SK-N-SH (cell line): ENCODE results near the gene CISD1. TPM values are rescaled to one million over a fixed set of nuclear protein-coding genes. Genes with fewer than 3 reads are reported as not detected.
A peak's percentile ranks its signal among the peaks of the same experiment; 100 is the strongest.
"Not testable (repeated sequence)": the region's sequence is repeated elsewhere in the genome, so short reads cannot be mapped to it uniquely, and the experiment has no call there.

Experiments
- CTCF ChIA-PET: fragments of 300-600, 350-600 bp; formaldehyde crosslinking; extraction: SDS; loops from one replicate; lab custom pipeline; 2021; lab: Yijun Ruan, JAX
- POLR2A ChIA-PET: fragments of 350-600 bp; sonication (Branson Sonifier 250); formaldehyde crosslinking; extraction: SDS; loops from one replicate; lab custom pipeline; 2020; ENCODE audit warnings: antibody characterized with exemption, inconsistent platforms; lab: Yijun Ruan, JAX
- DNase-seq: peaks from one replicate; pipeline ENCODE4 v3.0.0; 2012
- H2AFZ ChIP-seq: fragments of 200-600 bp; sonication (generic); 2 replicates; pipeline ENCODE4 v1.8.1; 2016; ENCODE audit warnings: antibody characterized with exemption, mild to moderate bottlenecking, low read depth
- H3F3A ChIP-seq: fragments of 200-600 bp; sonication (generic); replicated peaks from 2 replicates; pipeline ENCODE3; 2016; ENCODE audit warnings: antibody characterized with exemption, mild to moderate bottlenecking; ENCODE audit not compliant: insufficient read depth
- H3K27ac ChIP-seq, 2 experiments: fragments of 200-500 bp in 1 of 2; fragments of 200-600 bp in 1 of 2; sonication (Bioruptor generic) in 1 of 2; sonication (generic), shearing (Covaris generic) in 1 of 2; 2 replicates each; pipeline versions ENCODE4 v1.5.1 to v1.6.1; 2014 to 2016; ENCODE audit warnings: low read depth in 2 of 2, inconsistent platforms in 1 of 2, low read length in 1 of 2, mild to moderate bottlenecking in 1 of 2, mixed read lengths in 1 of 2
- H3K27me3 ChIP-seq: fragments of 200-600 bp; sonication (generic), shearing (Covaris generic); 2 replicates; pipeline ENCODE4 v1.6.1; 2016; ENCODE audit warnings: mixed run types; ENCODE audit not compliant: insufficient read depth
- H3K36me3 ChIP-seq, 2 experiments: fragments of 200-500 bp in 1 of 2; fragments of 200-600 bp in 1 of 2; sonication (Bioruptor generic) in 1 of 2; sonication (generic) in 1 of 2; replicated peaks in 1 of 2; 2 replicates each; pipeline versions ENCODE3 to v1.5.1; 2014 to 2016; ENCODE audit warnings: low read length in 1 of 2, mild to moderate bottlenecking in 1 of 2; ENCODE audit not compliant: insufficient read depth in 2 of 2, control insufficient read depth in 1 of 2
- H3K4me1 ChIP-seq, 2 experiments: fragments of 200-500 bp in 1 of 2; fragments of 200-600 bp in 1 of 2; sonication (Bioruptor generic) in 1 of 2; sonication (generic), shearing (Covaris generic) in 1 of 2; 2 replicates each; pipeline versions ENCODE4 v1.5.1 to v1.6.1; 2014 to 2016; ENCODE audit warnings: low read depth in 1 of 2, low read length in 1 of 2, mixed run types in 1 of 2; ENCODE audit not compliant: insufficient read depth in 2 of 2, control insufficient read depth in 1 of 2
- H3K4me2 ChIP-seq: fragments of 200-600 bp; sonication (generic), shearing (Covaris generic); 2 replicates; pipeline ENCODE4 v1.6.1; 2017; ENCODE audit warnings: mixed run types
- H3K4me3 ChIP-seq, 2 experiments: fragments of 200-500 bp in 1 of 2; fragments of 200-600 bp in 1 of 2; sonication (Bioruptor generic) in 1 of 2; sonication (generic), shearing (Covaris generic) in 1 of 2; 2 replicates each; pipeline versions ENCODE4 v1.5.1 to v1.8.1; 2014 to 2016; ENCODE audit warnings: low read depth in 2 of 2, inconsistent platforms in 1 of 2, low read length in 1 of 2, mild to moderate bottlenecking in 1 of 2, mixed read lengths in 1 of 2, moderate library complexity in 1 of 2
- H3K79me2 ChIP-seq: fragments of 200-600 bp; sonication (generic); 2 replicates; pipeline ENCODE4 v1.8.1; 2017; ENCODE audit warnings: mild to moderate bottlenecking; ENCODE audit not compliant: insufficient read depth
- H3K9ac ChIP-seq: fragments of 200-600 bp; sonication (generic); 2 replicates; pipeline ENCODE4 v1.6.1; 2017; ENCODE audit warnings: mixed run types
- H3K9me2 ChIP-seq: fragments of 200-600 bp; sonication (generic); 2 replicates; pipeline ENCODE4 v1.6.1; 2017; ENCODE audit warnings: mixed run types
- H3K9me3 ChIP-seq: fragments of 200-600 bp; sonication (generic); 2 replicates; pipeline ENCODE4 v1.6.1; 2017; ENCODE audit warnings: mixed run types, mild to moderate bottlenecking, moderate library complexity
- H4K20me1 ChIP-seq: fragments of 200-600 bp; sonication (generic); 2 replicates; pipeline ENCODE4 v1.6.1; 2017; ENCODE audit warnings: mild to moderate bottlenecking, mixed run types; ENCODE audit not compliant: insufficient read depth
- CHD2 ChIP-seq: fragments of 150-350 bp; IDR thresholded peaks from 2 replicates; pipeline ENCODE4 v1.6.1; 2018; ENCODE audit warnings: low read length; ENCODE audit not compliant: partially characterized antibody
- ELF1 ChIP-seq: IDR thresholded peaks from 2 replicates; pipeline ENCODE4 v1.4.0; 2012
- EZH2phosphoT487 ChIP-seq: fragments of 200-600 bp; sonication (generic); IDR thresholded peaks from 2 replicates; pipeline ENCODE4 v1.6.1; 2017; ENCODE audit warnings: low read depth, mixed run types, mild to moderate bottlenecking, antibody characterized with exemption, moderate library complexity, borderline replicate concordance
- FOXJ3 ChIP-seq: sonication (generic); formaldehyde crosslinking; IDR thresholded peaks from 2 replicates; pipeline ENCODE4 v1.5.1; 2020; ENCODE audit warnings: mild to moderate bottlenecking, missing genetic modification reagents
- FOXM1 ChIP-seq: IDR thresholded peaks from 2 replicates; pipeline ENCODE4 v1.4.0; 2012; ENCODE audit warnings: low read depth, mild to moderate bottlenecking
- RAD21 ChIP-seq: IDR thresholded peaks from 2 replicates; pipeline ENCODE4 v1.6.1; 2012; ENCODE audit warnings: mild to moderate bottlenecking, low read length
- RCOR1 ChIP-seq: fragments of 150-350 bp; IDR thresholded peaks from 2 replicates; pipeline ENCODE4 v1.6.1; 2017; ENCODE audit warnings: antibody characterized with exemption, low read length
- REST ChIP-seq: IDR thresholded peaks from 2 replicates; pipeline ENCODE4 v1.6.1; 2012; ENCODE audit warnings: mild to moderate bottlenecking, low read depth, low read length, moderate library complexity
- RXRA ChIP-seq: IDR thresholded peaks from 2 replicates; pipeline ENCODE4 v1.4.0; 2012; ENCODE audit warnings: low read depth, mild to moderate bottlenecking, borderline replicate concordance
- SMC3 ChIP-seq: IDR thresholded peaks from 2 replicates; pipeline ENCODE4 v1.6.1; 2012; ENCODE audit warnings: low read depth, low read length, improper control_type of control experiment
- TAF1 ChIP-seq: IDR thresholded peaks from 2 replicates; pipeline ENCODE4 v1.6.1; 2012; ENCODE audit warnings: low read depth, mild to moderate bottlenecking, low read length, moderate library complexity, borderline replicate concordance
- TCF12 ChIP-seq: IDR thresholded peaks from 2 replicates; pipeline ENCODE4 v1.4.0; 2012
- YY1 ChIP-seq: IDR thresholded peaks from 2 replicates; pipeline ENCODE4 v1.4.0; 2012; ENCODE audit warnings: low read depth, mild to moderate bottlenecking
- WGBS: methylation state at CpG from one replicate; pipeline ENCODE4 v1.1.6; 2017; ENCODE audit warnings: low lambda C conversion rate; 5-methylcytosine and 5-hydroxymethylcytosine counted together
- polyA plus RNA-seq, 3 experiments: library from polyadenylated mRNA; depleted of rRNA; stranded (reverse); fragments of >200 nt; gene quantifications; 2 replicates each; pipeline ENCODE4 v1.2.3, GENCODE V29; 2012
- TF ChIP-seq, protein P1 (sequence below): IDR thresholded peaks from 2 replicates; pipeline ENCODE4 v1.4.0; 2012; ENCODE audit warnings: low read depth, borderline replicate concordance
- TF ChIP-seq, protein P2 (sequence below): fragments of 150-350 bp; IDR thresholded peaks from 2 replicates; pipeline ENCODE4 v1.6.1; 2017; ENCODE audit warnings: antibody characterized with exemption, low read length, low read depth, borderline replicate concordance
- TF ChIP-seq, protein P3 (sequence below): IDR thresholded peaks from 2 replicates; pipeline ENCODE4; 2012

The CISD1 gene
- polyA plus RNA-seq, 1 of the 3 experiments (the other 2 are of a cell fraction) = 34.1 TPM

DNA sequence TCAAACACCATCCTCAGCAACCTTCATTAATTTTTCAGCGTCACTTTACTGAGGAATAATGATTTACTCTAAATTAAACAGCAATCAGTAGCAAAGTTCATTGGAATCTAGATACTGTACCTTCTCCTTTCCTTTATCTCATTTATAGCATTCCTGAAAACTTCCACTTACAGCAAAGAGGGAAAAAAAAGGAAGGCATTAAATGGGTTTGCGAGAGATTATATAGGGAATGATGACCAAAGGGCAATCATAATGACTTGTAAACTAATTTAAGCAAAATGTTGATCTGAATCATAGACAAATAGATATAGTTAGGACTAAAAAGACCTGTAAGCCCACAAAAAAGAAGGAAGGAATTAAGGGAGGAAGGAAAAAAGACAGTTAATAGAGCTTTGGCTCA, 43.3 kb upstream of the CISD1 start (continued):
- TF ChIP-seq, protein P1, sequence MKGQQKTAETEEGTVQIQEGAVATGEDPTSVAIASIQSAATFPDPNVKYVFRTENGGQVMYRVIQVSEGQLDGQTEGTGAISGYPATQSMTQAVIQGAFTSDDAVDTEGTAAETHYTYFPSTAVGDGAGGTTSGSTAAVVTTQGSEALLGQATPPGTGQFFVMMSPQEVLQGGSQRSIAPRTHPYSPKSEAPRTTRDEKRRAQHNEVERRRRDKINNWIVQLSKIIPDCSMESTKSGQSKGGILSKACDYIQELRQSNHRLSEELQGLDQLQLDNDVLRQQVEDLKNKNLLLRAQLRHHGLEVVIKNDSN = no peak
- TF ChIP-seq RXRA = no peak
- TF ChIP-seq, protein P2, sequence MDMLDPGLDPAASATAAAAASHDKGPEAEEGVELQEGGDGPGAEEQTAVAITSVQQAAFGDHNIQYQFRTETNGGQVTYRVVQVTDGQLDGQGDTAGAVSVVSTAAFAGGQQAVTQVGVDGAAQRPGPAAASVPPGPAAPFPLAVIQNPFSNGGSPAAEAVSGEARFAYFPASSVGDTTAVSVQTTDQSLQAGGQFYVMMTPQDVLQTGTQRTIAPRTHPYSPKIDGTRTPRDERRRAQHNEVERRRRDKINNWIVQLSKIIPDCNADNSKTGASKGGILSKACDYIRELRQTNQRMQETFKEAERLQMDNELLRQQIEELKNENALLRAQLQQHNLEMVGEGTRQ = no peak
- no peak for TF ChIP-seq CHD2
- TF ChIP-seq EZH2phosphoT487 = no peak
- TF ChIP-seq FOXJ3 (CRISPR knock-in tag) = no peak
- TF ChIP-seq ELF1 = no peak
- TF ChIP-seq TAF1 = no peak
- no peak for TF ChIP-seq YY1
- no peak for TF ChIP-seq SMC3

GRCh38 chr10:58229856-58230255, 39.1 kb upstream of the CISD1 start:
- H3K4me1 ChIP-seq, H4K20me1 ChIP-seq, H3K4me3 ChIP-seq, H3K4me2 ChIP-seq, H3K27ac ChIP-seq, H3K9me2 ChIP-seq, H3K27me3 ChIP-seq, DNase-seq, POLR2A ChIA-PET, H3K9me3 ChIP-seq, H3F3A ChIP-seq, H2AFZ ChIP-seq, H3K9ac ChIP-seq: not testable (repeated sequence)
- Histone ChIP-seq H3K79me2 (peaks cover 23% of the 10 kb centered on the region), H3K36me3 (peaks cover 22 to 31% of the 10 kb centered on the region in 2 experiments)
- CTCF ChIA-PET = interaction anchor here (0.8 to 1.6 kb wide), 2 partner anchors 10 to 49 kb away, joined by 3 read pairs; no protein-coding TSS in a partner anchor
- WGBS = 88% methylated on average over 6 of the region's 7 CpGs

DNA sequence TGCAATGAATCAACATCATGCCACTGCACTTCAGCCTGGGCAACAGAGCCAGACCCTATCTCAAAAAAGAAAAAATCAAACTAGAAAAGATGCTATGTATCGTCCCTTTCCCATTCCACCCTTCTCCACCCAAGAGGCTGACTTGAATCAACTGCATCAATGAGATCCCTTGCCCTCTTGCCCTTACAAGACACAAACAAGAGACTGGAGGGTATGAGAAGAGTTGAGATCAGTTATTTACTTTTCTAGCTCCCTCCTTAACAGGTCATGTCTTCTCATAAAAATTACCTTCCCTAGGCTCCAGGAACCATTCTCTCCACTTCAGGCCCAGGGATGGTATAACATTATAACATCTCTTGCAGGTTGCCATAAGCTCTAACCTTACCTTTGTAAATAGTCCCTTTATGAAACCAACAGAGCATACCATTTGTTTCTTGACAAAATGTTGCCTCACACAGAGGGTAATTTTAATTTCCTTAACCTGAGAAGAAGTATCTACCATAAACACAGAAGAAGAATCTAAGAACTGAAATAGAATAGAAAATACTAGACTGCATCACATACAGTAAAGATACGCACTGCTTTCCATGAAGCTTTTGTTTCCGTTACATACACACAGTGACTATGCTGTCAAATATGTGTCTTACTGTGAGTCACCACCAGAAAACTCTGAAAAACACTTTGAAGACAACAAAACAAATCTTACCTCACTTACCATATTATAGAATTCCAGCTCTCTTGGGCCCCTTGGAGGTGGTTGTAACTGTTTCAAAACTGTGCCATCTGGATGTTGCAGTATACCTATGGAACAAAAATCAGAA, 31.7 kb upstream of the CISD1 start:
- ChIA-PET CTCF (interaction anchor here (1.2 kb wide), 1 partner anchor 60 kb away, joined by 3 read pairs; no protein-coding TSS in a partner anchor), POLR2A (no interaction called here)
- peaks cover 66% of the 10 kb centered on the region for H3K79me2 ChIP-seq
- no peak overlapping the region for H3K4me3 ChIP-seq
- peak overlapping the region; percentile 45 for H3K4me2 ChIP-seq
- no peak overlapping the region for H2AFZ ChIP-seq
- peaks cover 0 to 22% of the 10 kb centered on the region in 2 experiments for H3K36me3 ChIP-seq
- WGBS = 30% methylated on average over 3 of the region's 3 CpGs
- DNase-seq = no peak
- peaks cover 4 to 21% of the 10 kb centered on the region in 2 experiments; a peak in 2 of 4 replicates for H3K4me1 ChIP-seq
- peak overlapping the region; percentile 24 to 91; a peak in 2 of 4 replicates for H3K27ac ChIP-seq
- H3F3A ChIP-seq = peaks cover 37% of the 10 kb centered on the region
- H3K9ac ChIP-seq = peak overlapping the region; percentile 51; the same call in 1 of the 2 replicates
- no peaks in the 10 kb centered on the region for H4K20me1 ChIP-seq
- no peaks in the 10 kb centered on the region for H3K9me3 ChIP-seq
- no peaks in the 10 kb centered on the region for H3K27me3 ChIP-seq
- H3K9me2 ChIP-seq = no peaks in the 10 kb centered on the region
- TF ChIP-seq FOXM1 (no peak), RAD21 (no peak), TCF12 (peak; percentile 48), REST (no peak), CHD2 (no peak), RCOR1 (no peak), SMC3 (no peak)
- TF ChIP-seq, protein P3, sequence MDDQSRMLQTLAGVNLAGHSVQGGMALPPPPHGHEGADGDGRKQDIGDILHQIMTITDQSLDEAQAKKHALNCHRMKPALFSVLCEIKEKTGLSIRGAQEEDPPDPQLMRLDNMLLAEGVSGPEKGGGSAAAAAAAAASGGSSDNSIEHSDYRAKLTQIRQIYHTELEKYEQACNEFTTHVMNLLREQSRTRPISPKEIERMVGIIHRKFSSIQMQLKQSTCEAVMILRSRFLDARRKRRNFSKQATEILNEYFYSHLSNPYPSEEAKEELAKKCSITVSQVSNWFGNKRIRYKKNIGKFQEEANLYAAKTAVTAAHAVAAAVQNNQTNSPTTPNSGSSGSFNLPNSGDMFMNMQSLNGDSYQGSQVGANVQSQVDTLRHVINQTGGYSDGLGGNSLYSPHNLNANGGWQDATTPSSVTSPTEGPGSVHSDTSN = peak; percentile 48; the same call in 1 of the 2 replicates
- TF ChIP-seq, protein P1 = no peak
- TF ChIP-seq, protein P2 = no peak
